Fibroblast of skin of left biceps (primary cell): ENCODE results near the gene FNDC3B.

Experiments
- DNase-seq, 2 experiments: peaks; one replicate each; pipeline ENCODE4 v3.0.0-alpha.2; 2013; ENCODE audit warnings: low read depth in 2 of 2

FNDC3B gene

DNA sequence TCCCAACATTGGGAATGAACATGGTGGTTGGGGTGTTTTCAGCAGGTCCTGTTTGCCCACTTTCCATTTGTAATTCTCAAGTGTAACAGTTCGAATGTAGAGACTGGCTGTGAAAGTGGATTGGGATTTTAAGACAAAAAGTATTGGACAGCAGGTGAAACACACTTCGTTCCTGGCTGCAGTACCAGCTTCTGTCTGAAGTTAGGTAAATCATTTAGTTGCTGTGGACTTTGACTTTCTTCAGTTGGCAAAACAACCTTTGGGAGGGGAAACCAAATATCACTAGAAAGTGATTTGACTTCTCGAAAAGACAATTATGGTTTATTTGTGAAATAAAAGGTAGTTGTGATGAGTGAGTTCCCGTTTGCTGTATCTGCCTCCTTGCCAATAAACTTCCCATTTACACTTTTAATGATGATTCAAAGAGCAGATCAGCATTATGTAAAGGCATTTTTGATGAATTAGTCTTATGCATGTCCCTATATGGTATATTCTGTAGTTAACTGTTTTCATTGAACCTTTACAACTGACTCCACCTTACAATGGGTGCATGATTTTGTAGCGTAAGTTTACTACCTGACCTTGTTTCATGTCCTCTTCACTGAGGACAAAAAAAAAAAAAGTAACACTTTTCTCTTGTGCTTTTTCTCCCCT, 34.0 kb downstream of the FNDC3B start:
- DNase-seq = no peak

DNA sequence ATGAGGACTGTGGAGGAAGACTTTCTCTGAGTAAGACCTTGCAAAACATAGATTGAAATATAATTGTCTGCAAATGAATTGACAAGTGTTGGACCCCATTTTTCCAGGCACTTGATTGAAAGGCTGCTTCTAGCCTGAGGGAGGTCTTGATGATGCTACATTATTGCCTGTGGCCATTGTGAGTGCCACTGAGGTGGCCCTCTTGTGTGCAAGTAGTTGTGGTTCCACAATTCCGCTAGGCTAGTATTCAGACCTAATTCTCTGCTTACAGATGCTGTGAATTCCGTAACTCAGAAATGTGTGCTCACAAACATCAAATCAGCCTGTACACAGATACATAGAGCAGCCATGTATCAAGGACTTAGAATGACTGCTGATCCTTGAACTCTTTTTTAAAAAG, 34.7 kb downstream of the FNDC3B start:
- no peak for DNase-seq

GRCh38 chr3:172074586-172074985, 35.2 kb downstream of the FNDC3B start:
- DNase-seq = no peak

GRCh38 chr3:172076212-172076611, 36.8 kb downstream of the FNDC3B start:
- DNase-seq = no peak

DNA sequence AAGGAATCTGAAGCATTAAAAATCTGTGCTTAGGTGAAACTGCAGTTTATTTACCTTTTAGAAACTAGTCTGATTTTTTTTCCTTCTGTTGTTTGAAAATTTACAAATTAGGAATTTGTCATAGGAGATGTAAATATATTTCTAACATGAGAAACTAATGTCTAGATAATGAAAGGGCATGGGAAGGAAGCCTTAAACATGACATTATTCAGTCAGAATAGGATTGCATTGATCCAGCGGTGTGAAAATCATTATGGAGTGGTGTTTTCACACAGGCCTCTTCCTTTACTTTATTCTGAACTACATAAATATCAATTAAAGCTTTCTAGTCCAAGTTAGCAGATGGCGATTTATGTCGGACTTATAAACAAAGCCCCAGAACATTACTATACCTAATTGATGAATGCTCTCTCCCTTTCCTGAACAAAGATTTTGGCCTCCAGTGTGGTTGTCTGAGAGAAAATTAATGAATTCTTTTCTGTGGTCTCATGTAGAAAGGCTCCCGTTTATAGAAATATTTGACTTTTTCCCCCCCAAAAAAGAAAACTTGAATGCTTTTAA, 37.9 kb downstream of the FNDC3B start:
- no peak for DNase-seq

DNA sequence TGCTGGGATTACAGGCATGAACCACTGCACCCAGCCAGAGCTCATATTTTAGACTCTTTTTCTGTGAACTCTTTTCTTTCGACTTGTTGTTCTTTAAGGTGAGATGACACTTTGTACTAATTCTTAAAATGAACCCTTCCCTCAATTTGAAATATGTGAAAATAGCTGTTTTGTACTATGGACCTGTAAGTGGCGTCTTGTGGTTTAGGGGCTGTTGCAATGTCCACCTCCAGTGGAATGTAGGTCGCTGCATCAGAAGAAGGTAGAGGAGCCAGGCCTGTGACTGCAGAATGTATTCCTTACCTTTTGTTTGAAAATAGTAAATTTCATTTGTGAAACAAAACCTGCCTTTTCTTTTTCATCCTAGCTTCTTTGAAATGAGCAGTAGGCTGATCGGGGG, 38.9 kb downstream of the FNDC3B start:
- DNase-seq = no peak

DNA sequence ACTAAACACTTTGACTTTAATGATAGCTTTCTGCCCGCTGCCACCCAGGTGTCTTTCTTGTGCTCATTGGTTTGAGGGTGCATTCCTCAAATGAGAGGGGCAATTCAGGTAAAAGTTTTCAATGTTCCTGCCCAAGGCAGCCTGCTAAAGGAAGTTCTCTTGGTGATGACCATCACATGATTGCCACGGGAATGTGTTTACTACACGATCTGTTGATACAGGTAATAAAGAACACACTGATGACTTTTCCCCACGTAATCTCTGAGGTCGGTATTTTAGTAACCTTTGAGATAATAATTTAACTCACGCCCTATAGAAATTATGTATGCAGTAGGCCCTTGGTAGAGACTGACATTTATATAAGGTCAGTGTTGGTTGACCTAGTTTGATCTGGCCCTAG, 39.3 kb downstream of the FNDC3B start:
- DNase-seq = no peak

DNA sequence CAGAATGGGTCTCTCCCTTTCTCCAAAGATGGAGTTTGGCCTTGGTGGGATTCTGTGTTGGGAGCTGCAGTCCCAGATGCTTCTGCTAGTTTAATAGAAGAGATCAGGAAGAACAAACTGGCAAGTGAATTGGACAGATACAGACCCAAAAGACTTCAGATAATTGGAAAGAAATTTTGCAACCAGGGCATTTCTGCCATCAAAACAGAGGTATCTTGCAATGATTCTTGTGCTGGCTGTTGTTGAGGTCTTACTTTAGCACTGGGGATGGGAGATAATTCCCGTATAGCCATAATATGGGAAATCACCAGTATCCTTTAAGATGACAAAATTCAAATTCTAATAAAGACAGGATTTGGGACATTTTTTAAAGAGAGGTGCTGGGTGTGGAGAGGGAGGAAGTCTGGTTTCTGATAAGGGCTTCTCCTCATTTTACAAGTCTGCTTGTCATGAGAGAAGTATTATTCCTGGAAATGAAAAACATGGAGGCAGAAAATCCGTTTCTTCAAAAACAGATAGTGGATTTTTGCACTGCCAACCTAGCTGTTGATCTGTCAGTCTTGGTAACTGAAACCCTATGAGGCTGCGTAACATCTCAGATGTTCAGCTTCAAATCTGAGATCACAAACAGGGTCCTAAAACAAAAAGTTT, 40.1 kb downstream of the FNDC3B start:
- no peak for DNase-seq

DNA sequence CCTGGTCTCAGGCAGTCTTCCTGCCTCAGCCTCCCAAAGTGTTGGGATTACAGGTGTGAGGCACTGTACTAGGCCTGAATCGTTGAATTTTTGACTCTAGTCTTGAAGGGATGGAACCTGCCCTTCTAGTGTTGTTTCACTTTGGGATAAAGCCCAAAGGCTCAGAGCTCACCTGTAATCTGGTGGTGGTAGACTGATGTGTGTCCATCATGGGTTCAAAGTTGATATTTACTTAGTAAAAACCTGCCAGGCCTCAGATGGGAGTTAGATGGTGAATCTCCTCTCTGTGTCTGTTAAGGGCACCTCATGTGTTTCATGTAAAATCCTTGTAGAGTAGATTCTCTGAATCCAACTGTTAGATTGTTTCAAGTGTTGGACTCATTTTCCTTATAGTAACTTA, 41.1 kb downstream of the FNDC3B start:
- DNase-seq = no peak

DNA sequence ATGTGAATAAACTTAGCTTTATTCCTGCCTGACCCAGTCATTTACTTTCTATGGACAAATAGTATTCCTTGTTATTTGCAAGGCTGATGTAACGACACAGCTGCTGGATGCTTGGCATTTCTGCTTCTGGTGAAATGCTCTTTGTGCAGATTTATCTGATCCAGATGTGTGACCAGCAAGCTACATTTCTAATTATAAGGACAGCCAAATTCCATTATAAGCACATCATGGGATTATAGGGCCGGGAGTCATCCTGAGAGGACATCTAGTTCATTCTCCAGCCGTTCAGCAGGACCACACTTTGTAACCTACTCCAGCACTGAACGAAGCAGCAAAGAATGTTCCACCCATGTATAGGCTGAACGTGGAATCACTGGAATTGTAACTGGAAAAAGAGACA, 42.9 kb downstream of the FNDC3B start:
- peak; percentile 98 for DNase-seq

DNA sequence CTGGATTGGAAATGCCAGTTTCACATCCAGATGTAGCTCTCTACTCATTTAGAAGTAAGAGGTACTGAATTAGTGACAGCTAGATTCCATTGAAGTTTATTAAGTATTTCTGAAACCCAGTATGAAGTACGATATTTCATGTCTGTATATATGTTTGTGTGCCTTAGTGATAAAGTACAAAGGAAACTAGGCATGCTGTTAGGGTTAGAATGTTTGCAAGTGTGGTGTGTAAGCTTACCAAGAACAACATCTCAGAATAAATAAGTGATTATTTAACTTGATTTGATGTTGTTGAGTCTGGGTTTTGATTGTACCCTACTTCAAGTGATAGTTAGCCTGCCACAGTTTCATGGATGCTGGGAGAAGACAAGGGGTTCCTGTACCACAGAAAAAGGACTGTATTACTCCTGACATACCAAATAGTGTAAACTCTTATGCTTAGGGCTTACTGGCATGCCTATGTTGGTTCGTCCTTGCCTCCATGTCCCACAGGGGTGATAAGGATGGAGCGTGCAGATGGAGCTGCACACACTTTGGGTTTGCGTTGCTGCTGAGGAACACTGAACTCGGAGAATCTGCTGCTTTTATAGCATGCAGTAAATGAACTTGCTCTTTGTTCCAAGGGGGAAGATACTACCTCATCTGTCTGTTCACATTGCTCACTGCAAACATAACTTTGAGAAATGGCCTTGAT, 43.6 kb downstream of the FNDC3B start:
- DNase-seq = no peak

DNA sequence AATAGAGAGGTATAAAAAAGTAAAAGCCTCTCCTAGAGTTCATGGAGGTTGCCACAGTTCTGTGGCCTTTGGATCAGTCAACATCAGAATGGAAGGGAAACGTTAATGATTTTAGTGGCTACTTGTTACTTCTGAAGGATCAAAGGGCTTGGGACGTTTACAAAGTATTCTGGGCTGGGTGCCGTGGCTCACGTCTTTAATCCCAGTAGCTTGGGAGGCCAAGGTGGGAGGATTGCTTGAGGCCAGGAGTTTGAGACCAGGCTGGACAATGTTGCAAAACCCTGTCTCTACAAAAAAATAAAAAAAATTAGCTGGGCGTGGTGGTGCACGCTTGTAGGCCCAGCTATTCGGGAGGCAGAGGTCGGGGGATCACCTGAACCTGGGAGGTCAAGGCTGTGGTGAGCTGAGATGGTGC, 44.6 kb downstream of the FNDC3B start:
- no peak for DNase-seq

- DNase-seq = no peak
Measured at GRCh38 chr3:172084871-172085556, 45.6 kb downstream of the FNDC3B start.

GRCh38 chr3:172085557-172085895, 46.1 kb downstream of the FNDC3B start:
- no peak for DNase-seq

DNA sequence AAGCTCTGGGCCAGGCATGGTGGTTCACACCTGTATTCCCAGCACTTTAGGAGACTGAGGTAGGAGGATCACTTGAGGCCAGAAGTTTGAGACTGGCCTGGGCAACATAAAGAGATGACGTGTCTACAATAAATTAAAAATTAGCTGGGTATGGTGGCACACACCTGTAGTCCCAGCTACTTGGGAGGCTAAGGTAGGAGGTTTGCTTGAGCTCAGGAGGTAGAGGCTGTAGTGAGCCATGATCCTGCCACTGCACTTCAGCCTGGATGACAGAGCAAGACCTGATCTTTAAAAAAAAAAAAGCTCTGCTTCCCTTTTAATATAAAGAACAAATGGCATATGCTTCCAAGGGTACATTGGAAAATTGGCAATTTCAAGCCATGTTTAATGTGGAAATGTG, 46.7 kb downstream of the FNDC3B start:
- no peak for DNase-seq

DNA sequence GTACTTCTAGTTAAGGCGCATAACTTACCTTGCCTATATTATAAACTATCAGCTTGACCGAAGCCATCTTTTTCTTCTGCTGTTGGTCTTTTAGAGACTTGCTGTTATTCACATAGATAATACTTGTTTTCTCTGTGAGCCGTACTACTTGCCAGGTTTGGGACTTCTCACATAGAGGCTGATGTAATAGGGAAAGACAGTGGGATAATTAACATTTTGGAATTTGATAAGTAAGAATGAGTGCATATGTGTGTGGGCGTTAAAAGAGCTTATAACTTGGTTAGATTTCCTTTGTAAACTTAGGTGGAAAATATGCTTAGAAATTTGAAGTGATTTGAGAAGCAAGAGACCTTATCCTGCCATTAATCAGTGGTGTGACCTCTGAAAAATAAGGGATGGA, 47.8 kb downstream of the FNDC3B start:
- DNase-seq = no peak

DNA sequence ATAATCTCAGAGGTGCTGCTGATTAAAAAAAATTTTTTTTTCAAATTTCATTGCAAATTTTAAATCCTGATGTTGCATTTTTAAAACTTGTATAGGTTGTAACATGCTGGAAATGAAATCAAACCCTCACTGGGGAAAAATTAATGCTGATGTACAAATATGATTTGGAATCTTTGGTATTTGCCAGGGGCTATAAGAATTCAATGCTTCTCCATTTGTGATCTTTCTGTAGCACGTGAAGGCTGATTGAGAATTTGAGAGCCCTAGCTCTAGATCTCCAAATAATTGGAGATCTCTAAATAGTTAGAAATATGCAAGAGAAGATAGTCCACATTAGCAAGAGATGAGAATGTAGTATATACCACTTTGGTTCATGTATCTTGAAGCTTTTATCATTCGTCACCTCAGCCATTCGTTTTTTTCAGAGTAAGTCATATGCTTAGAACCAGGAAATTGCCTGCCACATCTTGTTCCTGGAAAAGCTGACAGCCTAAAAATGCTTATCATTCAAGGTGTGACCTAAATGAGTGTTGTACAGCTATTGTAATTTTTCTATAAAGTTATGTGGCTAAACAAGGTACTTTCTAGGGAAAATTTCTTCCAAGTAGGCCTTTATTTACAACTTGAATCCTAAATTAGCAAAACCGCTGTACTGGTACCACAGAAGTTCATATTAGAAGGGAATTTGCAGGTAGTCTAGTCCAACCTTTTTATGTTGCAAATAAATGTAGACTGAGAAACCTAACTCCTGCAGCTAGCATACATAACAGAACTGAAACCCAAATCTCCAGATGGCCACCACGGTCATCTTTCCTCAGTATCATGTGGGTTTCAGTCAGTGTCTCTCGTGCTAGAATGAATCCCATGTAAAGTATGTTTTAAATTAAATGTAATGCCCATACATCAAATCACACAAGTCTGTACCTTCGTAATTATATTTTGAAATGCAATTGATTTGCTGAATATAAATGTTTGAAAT, 48.5 kb downstream of the FNDC3B start:
- no peak for DNase-seq

DNA sequence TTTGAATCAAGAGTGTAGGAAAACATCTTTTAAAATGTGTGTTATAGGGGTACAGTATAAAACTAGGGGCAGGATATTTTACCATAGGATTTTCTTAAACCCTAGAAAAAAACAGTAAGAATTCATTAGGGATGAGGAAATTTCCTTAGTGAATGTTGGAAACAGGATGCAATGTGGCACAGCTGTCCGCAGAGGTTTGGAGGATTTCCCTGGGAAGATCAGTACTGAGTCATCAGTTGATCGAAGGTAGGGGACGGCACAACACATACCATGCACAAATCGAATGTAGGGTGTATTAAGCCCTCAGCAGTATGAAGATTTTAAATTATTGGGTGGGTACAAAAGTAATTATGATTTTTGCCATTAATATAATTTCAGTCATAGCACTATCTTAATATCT, 49.9 kb downstream of the FNDC3B start:
- DNase-seq = no peak

DNA sequence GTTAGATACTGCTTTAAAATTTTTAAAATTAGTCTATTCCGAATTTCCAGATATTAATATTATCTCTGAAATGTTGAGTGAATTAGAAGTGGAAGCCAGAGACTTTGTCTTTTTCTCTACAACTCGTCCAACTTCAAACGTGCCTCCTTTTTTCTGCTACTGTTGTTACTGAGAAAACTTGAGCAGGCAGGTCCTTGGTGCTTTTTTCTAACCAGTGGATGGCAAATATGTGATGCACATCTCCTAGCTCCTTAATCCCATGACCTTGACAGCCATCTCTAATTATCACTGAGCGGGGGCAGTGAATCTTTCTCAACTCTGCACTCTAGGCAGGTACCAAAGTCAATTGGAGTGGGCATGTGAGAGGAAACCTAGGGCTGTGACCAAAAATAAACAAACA, 50.7 kb downstream of the FNDC3B start:
- no peak for DNase-seq

DNA sequence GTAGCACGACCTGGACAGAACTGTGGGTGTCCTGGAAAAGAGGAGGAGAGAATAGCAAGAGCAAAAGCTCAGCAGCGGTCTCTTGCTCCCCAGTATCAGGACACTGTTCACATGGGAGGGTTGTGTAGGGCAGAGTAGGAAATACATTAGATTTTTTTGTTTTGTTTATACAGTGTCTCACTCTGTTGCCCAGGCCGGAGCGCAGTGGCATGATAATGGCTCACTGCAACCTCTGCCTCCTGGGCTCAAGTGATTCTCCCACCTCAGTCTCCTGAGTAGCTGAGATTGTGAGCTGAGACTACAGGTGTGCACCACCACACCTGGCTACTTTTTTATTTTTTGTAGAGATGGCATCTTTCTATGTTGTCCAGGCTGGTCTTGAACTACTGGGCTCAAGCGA, 53.3 kb downstream of the FNDC3B start:
- no peak for DNase-seq
